Left renal cortex interstitium (tissue), 4 donors: ENCODE measurements around the gene ZNF354B. TPM values are rescaled to one million over a fixed set of nuclear protein-coding genes. Genes with fewer than 3 reads are reported as not detected.
"Not testable (repeated sequence)": the region's sequence is repeated elsewhere in the genome, so short reads cannot be mapped to it uniquely, and the experiment has no call there.

Experiments used
- DNase-seq, 4 donors: peaks; one replicate each; pipeline ENCODE4 v3.0.0-alpha.2; 2013; ENCODE audit warnings: low read depth in 4 of 4, low spot score in 2 of 4, missing footprints in 1 of 4
- polyA plus RNA-seq, 4 donors: library from polyadenylated mRNA; unstranded; fragments of 120-200 nt; gene quantifications; one replicate each; pipeline ENCODE4 v1.2.1, GENCODE V29; 2013; ENCODE audit not compliant: insufficient read length in 4 of 4

ZNF354B gene
- polyA plus RNA-seq, 4 donors, result 18.0 to 33.8 (median 26.0) TPM

DNA sequence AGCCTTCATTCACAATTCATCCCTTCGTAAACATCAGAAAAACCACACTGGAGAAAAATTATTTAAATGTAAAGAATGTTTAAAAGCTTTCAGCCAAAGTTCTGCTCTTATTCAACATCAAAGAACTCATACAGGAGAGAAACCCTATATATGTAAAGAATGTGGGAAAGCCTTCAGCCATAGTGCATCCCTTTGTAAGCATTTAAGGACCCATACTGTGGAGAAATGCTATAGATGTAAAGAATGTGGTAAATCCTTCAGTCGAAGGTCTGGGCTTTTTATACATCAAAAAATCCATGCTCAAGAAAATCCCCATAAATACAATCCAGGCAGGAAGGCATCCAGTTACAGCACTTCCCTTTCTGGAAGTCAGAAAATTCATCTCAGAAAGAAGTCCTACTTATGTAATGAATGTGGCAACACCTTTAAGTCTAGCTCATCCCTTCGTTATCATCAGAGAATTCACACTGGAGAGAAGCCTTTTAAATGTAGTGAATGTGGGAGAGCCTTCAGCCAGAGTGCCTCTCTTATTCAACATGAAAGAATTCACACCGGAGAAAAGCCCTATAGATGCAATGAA is 23.5 kb downstream of the ZNF354B start:
- DNase-seq, result not testable (repeated sequence)

DNA sequence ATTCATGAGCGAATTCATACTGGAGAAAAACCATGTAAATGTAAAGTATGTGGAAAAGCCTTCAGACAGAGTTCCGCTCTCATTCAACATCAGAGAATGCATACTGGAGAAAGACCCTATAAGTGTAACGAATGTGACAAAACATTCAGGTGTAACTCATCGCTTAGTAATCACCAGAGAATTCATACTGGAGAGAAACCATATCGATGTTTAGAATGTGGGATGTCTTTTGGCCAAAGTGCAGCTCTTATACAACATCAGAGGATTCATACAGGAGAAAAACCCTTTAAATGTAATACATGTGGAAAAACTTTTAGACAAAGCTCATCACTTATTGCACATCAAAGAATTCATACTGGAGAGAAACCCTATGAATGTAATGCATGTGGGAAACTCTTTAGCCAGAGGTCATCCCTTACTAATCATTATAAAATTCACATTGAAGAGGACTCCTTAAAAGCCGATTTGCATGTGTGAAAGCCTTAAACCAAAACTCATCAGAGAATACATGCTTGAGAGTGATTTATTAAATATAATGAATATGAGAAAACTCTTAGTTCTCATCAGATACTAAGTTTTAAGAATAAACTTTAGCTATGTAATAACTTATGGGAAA is 24.2 kb downstream of the ZNF354B start:
- DNase-seq, result no peak

DNA sequence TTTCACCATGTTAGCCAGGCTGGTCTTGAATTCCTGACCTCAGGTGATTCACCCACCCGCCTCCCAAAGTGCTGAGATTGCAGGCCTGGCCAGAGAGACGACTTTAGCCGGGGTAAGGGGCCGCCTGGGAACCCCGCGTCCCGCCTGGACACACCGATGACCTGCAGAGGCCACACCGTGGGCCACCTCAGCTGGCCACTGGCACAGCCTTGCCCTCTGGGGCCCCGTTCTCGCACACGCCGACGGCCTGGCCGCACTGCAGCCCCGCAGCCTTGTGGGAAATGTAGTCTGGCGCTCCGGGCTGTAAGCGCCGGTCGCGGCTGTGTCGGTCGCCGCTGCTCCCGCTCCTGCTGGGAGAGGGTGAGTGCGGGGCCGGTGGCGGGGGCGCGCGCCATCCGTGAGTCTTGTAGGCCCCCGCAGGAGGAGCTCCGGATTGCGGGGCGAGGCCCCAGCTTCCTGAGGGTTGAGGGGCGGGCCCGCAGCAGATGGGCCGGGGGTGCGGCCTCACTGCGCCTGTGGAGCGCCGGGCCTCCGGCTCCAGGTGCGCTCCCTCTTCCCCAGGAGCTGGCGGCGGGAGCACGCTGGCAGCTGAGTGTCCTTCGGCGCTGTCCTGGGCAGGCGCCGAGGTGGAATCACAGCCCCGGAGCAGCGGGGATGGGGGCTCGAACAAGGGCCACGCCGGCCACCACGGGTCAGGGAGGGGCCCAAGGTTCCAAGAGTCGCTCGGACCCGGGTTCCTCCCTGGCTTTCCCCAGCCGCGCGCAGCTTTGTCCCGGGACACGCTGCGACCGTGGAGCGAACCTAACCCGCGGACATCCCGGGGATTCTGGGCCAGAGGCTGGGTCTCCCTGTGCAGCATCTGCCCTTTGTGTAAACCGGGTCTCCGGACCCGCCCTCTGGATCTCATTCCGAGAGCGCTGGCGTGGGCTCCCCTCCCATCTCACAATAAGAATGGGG is 36.1 kb downstream of the ZNF354B start, which contains the start of gene ZFP2:
Gene ZFP2 (plus strand): TSS at position 299 of the 957 bp plus-strand sequence. CDS start 35,401 bp downstream, outside the sequence.
- peak; percentile 41 to 66 (median 49) for DNase-seq

DNA sequence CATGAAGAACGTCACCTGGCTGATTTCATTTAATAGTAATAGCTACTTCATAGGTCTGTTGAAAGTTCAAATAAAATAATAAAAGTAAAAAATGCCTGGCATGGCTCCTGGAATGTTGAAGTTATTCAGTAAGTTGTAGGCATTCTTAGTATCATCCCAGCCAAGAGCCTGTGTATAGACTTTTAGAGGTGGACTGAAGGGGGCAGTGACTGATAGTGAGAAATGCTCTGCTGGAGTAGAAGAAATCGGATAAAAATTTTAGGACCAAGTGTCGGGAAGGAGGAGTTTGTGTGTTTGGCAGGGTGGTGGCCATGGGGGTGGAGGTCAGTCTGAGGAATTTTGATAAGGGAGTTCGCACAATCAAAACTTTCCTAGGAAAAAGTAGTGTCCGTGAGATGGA is 39.5 kb downstream of the ZNF354B start:
- DNase-seq, result no peak

DNA sequence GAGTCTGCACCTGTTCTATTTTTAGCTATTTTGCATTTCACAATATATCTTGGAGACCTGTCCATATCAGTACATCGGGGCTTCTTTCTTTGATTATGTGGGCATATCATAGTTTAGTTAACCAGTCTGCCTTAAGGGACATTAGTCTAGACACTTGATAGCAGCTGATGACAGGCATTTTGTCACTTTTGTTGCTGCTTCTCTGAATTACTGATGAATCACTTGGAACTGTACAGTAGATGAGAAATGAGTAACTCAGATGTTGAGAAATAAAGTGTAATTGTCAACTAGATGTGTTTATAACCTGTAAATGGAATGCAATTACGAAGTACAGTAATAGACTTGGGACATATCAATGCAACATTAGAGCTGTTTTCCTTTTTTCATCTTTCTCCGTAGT is 43.1 kb downstream of the ZNF354B start:
- no peak for DNase-seq

DNA sequence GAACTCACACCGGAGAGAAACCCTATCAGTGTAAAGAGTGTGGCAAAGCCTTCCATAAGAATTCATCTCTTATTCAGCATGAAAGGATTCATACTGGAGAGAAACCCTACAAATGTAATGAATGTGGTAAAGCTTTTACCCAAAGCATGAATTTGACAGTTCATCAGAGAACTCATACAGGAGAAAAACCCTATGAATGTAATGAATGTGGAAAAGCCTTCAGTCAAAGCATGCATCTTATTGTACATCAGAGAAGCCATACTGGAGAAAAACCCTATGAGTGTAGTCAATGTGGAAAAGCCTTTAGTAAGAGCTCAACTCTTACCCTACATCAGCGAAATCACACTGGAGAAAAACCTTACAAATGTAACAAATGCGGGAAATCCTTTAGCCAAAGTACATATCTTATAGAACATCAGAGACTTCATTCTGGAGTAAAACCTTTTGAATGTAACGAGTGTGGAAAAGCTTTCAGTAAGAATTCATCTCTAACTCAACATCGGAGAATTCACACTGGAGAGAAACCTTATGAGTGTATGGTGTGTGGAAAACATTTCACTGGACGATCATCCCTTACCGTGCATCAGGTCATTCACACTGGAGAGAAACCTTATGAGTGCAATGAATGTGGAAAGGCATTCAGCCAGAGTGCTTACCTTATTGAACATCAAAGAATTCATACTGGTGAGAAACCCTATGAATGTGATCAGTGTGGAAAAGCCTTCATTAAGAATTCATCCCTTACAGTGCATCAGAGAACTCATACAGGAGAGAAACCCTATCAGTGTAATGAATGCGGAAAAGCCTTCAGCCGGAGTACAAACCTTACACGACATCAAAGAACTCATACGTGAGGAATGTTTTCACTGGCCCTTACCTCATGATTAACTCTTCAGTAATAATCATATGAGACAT is 72.3 kb downstream of the ZNF354B start:
- no peak for DNase-seq

Other genes starting within 250 kb of the ZNF354B start
- 10 to 100 TPM; 54.3 to 72.5 (median 67.3) TPM for gene CLK4, start 232.9 kb upstream of the ZNF354B start, polyA plus RNA-seq
- gene ZNF354A, start 129.3 kb upstream of the ZNF354B start, polyA plus RNA-seq, result 10 to 100 TPM; 19.7 to 24.5 (median 22.4) TPM
- 1 to 10 TPM; 6.2 to 9.4 (median 7.7) TPM for gene ZFP2, start 36.0 kb downstream of the ZNF354B start, polyA plus RNA-seq
- gene ZNF454, start 81.2 kb downstream of the ZNF354B start, polyA plus RNA-seq, result 10 to 100 TPM in 1 of 4 donors, 1 to 10 TPM in 3; 5.1 to 10.6 (median 7.0) TPM
- gene GRM6, start 135.4 kb downstream of the ZNF354B start, polyA plus RNA-seq, result 1 to 10 TPM in 2 of 4 donors, under 1 TPM in 2; 0.37 to 2.0 (median 1.1) TPM
- gene ZNF879, start 163.9 kb downstream of the ZNF354B start, polyA plus RNA-seq, result 1 to 10 TPM; 8.0 to 8.5 (median 8.1) TPM
- 10 to 100 TPM; 15.8 to 17.4 (median 16.6) TPM for gene ZNF354C, start 200.4 kb downstream of the ZNF354B start, polyA plus RNA-seq